WI38 (cell line): ENCODE measurements around the gene ERCC6L2.

ENCODE experiments used
- H3K4me3 ChIP-seq: 2 replicates; pipeline ENCODE4 v1.5.1; 2011; ENCODE audit warnings: low read depth, mild to moderate bottlenecking, control low read depth, low read length
- TF ChIP-seq, protein P1 (sequence below): IDR thresholded peaks from 2 replicates; pipeline ENCODE4 v1.5.1; 2012; ENCODE audit warnings: low read depth, mild to moderate bottlenecking, control low read depth, low read length

Gene ERCC6L2

DNA sequence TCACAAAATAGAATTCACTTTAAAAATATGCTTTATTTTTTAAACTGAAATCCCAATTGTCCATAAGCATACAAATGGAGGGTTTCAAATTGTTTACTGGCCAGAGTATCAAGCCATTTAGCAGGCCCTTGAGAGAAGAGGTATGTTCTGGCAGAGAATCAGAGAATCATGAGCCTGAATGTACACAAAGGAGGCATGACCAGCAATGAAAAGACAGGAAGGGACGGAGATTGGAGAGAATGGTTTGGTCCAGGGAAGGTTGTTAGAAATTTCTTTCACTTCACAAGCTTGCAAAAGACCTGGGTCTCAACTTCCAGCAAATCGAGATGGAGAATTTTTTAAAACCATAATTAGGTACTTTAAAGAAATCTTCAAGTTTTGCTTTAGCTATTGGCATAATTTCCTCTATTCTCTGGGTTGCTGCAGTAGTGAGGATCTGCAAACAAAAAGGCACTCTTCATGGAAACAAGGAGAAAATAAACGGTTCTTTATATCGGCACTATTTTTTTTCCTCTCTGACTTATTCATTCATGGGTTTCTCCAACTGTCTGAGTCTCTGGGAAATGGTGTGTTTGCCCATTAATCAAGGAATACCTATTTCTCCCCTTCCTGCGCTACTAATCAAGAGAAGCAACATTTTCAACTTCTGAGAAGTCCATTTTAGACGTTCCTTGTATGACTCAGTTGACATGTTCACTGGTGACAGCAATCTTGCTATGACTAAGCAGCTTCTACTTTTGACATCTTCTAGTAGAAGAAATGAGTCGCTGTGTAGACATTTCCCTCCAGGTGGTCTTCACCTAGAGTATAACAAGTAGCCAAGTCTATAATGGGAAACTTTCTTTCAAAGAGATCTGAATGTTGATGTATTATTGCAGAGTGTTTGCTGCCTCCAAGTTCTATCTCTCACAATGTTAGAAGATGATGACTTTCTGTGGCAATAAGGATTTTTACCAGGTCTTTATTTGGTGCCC lies 23.1 kb upstream of the ERCC6L2 start:
- no peak overlapping the region for H3K4me3 ChIP-seq
- TF ChIP-seq, protein P1, sequence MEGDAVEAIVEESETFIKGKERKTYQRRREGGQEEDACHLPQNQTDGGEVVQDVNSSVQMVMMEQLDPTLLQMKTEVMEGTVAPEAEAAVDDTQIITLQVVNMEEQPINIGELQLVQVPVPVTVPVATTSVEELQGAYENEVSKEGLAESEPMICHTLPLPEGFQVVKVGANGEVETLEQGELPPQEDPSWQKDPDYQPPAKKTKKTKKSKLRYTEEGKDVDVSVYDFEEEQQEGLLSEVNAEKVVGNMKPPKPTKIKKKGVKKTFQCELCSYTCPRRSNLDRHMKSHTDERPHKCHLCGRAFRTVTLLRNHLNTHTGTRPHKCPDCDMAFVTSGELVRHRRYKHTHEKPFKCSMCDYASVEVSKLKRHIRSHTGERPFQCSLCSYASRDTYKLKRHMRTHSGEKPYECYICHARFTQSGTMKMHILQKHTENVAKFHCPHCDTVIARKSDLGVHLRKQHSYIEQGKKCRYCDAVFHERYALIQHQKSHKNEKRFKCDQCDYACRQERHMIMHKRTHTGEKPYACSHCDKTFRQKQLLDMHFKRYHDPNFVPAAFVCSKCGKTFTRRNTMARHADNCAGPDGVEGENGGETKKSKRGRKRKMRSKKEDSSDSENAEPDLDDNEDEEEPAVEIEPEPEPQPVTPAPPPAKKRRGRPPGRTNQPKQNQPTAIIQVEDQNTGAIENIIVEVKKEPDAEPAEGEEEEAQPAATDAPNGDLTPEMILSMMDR, result no peak

DNA sequence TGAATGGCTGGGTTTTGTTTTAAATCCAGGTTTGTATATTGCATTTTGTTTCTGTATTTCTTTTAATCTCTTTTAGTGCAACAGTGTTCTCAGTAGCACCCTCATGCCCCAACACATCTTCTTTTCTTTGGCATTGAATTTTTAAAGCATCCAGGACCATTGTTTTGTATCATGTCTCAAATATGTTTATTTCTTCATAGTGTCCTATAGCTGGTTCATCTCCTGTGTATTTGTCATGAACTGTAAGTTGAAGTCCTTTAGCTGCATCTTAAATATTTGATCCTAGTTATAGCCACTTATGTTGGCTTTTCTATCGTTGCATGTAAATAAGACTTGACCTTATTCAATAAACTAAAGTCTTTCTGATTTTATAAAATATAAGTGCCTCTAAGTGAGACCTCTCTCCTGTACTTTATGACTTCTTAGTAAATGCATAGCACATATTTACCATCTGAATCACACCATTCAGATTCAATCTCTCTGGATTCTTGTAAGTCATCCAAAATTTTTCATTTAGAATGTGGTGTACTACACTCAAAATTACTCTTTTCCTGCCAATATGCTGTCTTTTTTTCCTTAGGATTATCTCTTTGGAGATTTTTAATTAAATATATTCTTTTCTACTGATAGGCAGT lies 21.0 kb upstream of the ERCC6L2 start:
- no peak overlapping the region for H3K4me3 ChIP-seq
- TF ChIP-seq, protein P1, result no peak

DNA sequence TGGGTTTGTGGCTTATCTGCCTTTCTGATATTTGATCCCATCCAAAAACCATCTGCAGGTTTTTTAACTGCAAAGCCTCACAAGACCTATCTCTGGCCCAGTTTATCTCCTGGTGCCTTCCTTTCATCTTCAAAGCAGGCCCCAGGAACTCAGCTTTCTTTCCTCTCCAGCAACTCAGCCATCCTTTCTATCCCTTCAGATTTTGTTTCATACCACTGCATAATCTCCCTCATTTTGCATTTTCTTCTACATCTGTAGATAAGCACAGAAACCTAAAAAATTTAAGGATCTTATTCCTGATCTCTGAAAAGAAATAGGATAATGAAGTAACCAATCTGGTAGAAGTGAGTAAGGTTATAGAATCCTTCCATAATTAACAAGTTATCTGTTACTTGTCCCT lies 19.5 kb upstream of the ERCC6L2 start:
- TF ChIP-seq, protein P1, result no peak

DNA sequence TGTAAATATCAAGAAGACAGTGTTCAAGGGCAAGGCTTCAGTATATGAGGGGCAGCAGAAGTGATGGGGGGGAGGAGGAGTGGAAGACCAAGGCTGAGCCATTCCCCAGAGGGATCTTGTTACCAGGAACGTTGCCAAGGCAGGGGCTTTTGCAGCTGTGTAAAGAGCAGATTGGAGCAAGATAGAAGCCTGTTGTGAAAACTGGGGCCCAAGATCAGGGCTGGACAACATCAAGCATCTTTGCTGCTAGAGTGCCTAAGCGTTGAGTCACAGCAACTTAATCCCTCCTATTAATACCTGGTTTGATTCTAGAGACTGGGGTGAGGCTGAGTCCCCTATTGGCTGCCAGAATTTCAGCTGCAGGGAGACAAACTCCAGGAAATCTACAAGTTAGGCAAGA lies 18.4 kb upstream of the ERCC6L2 start:
- no peak overlapping the region for H3K4me3 ChIP-seq
- TF ChIP-seq, protein P1, result no peak

More for the DNA sequence above, 19.5 kb upstream of the ERCC6L2 start:
- H3K4me3 ChIP-seq, result no peak overlapping the region

DNA sequence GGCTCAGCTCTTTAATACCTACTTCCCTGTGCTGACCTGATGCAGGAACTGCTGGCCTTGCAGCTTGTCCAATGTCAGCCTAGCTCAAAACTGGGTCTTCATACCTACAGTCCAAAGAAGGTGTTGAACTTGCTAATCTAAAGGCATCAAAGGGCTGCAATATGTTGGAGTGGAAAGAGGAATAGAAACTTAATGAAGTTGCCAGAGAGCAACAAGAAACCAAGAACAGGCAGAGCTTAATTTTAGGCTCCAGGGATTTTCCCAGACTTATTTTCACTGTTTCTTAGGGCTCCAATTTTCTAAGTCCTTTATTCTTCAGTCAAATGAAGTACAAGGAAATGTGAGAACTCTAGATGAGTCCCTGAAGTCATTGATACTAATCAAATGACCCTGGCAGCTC lies 17.6 kb upstream of the ERCC6L2 start:
- H3K4me3 ChIP-seq, result no peak overlapping the region
- TF ChIP-seq, protein P1, result no peak

DNA sequence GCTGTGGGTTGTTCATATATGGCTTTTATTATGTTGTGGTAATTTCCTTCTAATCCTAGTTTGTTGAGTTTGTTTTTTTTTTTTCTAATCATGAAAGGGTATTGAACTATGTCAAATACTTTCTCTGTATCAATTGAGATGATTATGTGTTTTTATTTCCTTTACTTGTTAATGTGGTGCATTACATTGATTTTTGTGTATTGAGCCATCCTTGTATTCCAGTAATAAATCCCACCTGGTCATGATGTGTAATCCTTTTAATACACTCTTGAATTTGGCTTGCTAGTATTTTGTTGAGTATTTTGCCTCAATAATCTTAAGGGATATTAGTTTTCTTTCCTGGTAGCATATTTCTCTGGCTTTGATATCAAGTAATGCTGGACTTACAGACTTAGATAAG lies 13.1 kb upstream of the ERCC6L2 start:
- TF ChIP-seq, protein P1, result no peak
- H3K4me3 ChIP-seq, result no peak overlapping the region
